ENCODE measurements around the gene STAC.
"Not testable (repeated sequence)": the region's sequence is repeated elsewhere in the genome, so short reads cannot be mapped to it uniquely, and the experiment has no call there.

Gene STAC

DNA sequence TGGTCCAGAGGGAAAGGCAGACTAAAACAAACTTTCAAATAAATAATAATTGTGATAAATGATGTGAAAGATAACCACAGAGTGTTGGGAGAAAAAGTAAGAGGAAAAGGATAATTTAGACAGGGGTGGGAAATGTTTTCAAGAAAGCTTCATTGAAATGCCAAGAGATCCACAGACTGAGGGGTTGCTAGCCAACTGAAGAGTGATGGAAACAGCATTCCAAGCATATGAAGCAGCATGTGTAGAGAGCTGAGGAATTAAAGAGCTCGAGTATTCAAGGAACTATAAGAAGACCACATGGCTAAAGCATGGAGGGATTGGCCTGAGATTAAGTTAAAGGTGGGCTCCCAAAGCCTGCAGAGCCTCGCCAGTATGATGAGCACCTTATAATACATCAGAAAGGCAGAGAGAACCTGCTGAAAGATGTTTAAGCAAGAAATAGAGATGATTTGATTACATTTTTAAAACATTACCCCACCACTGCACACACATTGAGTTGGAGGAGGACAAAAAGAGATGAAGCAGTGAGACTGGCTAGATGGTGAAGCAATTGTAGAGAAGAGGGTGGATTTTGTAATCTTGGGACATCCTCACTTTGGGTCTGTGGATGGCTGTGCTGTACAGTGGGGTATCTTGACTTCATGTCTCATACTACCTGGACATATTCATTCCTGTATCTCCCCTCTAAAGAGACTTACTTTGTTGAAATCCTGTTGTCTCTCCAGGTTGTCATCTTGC lies 100.8 kb downstream of the STAC start:
- DNase-seq (ENCODE audit: low spot score) = no peak

DNA sequence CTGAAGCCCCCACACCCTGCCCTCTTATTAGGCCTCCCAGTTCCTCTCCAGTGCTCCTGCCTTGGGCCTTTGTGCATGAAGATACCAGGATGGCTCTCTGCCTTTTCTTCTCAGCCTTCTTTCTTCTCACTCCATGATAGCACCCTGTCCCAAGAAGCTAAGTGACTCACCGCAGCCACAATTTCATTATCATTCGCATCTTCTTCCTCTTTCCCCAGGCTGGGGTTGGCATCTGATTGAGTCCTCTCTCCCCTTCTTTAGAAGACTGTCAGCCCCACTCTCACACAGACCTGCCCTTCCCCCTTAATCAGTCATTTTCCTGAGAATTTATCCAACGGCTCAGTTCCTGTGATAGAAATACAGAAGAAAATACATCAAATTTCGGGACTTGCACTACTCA lies 102.0 kb downstream of the STAC start:
- DNase-seq (ENCODE audit: low spot score) = no peak

DNA sequence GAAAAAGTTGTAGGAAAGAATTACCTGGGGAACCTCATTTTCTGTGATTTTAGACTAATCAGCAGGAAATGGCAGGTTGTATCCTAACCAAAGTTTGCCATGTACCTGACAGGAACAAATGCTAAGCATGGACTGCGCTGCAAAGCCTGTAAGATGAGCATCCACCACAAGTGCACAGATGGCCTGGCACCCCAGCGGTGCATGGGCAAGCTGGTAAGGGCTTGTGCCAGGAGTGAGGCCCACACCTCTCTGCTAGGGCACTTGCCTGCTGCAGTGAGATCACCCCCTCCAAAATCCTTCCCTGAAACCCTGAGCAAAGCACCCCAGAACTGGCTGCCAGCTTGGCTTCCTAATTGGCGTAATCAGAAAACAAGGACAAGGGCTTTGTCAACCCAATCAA lies 102.6 kb downstream of the STAC start:
- no peak for DNase-seq (ENCODE audit: low spot score)

DNA sequence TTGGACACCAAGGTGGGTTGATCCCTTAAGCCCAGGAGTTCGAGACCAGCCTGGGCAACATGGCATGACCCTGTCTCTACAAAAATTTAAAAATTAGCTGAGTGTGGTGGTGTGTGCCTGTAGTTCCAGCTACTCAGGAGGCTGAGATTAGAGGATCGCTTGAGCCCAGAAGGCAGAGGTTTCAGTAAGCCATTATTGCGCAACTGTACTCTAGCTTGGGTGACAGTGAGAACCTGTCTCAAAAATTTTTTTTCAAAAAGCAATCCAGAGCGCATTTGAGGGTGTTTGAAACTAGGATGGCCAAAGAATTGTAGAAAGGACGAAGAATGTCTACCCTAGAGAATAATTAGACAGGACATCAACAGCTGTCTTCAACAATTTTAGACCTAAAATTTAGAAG lies 103.4 kb downstream of the STAC start:
- no peak for DNase-seq (ENCODE audit: low spot score)

DNA sequence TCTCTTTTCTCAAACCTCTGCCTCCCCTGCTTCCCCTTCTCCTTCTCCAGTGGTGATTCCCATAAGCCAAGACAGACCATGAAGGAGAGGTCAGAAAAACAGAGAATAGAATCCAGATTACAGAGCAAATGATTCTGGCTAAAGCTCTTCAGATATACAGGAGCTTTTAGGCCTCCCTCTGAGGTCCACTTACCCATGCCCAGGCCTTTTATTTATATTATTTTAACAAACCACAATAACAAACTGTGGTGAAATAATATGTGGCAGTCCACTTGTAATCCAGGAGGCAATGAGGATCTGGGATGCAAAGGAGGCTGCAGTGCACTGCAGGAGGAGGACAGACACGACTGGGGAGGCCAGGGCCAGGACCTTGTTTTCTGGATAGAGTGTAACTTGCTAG lies 104.1 kb downstream of the STAC start:
- DNase-seq (ENCODE audit: low spot score) = no peak

DNA sequence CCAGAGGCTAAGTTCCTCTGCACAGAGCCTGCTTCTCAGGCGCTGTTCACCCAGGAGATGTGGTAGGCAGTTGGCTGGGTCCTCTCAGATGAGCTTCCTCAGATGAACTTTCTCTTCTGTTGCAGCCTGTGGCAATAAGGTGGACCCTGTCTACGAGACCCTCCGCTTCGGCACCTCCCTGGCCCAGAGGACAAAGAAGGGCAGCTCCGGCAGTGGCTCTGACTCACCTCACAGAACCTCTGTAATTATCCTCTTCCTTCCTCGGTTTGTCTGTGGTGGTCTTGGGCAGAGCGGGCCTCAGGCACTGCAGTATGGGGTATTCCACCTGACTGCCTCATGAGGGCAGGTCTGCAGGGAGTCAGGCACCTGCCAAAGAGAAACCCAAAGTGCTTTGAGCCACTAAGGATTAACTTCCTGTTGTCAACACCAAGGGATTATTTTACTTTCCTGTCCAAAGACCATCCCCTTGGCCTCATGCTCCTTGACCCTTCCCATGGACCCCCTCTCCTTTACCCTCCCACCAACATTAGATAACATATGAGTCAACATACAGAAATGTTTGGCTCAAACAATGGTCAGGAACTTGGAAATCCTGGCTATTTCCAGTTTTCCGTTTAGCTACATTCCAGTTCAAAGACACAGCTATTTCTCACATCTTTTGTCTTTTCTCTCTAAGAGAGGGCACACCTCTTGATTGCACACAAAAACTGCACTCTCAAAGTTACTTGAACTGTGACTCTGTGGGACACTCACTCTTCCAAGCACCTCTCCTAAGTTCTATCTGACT lies 105.9 kb downstream of the STAC start:
- DNase-seq (ENCODE audit: low spot score) = no peak

DNA sequence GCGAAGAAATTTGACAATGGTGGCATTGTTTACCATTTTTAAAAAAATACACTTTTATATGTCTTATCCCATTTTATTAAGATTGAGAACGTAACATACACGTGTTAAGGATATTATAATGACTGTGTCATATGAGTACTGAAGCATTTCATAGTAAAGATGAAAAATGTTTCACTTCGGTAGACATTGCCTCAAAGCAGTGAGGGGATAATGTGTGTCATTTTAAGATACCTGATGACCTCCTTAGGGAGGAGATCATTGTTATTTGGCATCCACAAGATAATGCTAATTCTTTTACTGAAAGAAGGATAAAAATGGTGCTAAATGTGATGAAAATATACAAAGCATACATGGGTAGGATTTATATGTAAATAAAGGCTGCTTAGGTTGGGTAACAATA lies 107.3 kb downstream of the STAC start:
- no peak for DNase-seq (ENCODE audit: low spot score)

DNA sequence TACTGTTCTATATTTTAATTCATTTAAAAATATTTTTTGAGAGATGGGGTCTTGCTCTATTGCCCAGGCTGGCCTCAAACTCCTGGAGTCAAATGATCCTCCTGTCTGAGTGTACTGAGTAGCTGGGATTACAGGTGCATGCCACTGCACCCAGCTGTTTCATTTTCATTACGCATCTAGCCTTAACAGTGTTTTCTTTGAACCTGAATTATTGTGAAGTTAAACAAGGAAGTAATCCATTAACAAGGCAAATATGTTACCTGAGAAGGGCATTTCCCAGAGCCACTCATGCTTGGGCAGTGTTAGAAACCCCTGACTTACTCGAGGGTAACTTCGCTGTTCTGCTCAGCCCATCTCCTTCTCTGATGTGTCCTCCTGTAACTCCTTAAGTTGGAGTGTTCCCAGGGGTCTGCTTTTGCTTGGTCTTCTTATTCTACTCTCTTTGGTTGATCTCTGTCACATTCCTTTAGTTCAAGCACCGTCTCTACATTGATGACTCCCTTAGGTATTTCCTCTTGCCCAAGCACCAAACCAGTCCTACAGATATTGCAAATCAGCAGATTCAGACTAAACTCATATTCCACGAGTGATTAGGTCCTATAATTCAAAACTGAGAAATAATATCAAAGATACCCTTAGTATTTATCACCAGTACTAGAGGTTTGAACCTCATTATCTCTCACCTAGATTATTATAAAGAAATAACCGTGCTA lies 107.9 kb downstream of the STAC start:
- no peak for DNase-seq (ENCODE audit: low spot score)

DNA sequence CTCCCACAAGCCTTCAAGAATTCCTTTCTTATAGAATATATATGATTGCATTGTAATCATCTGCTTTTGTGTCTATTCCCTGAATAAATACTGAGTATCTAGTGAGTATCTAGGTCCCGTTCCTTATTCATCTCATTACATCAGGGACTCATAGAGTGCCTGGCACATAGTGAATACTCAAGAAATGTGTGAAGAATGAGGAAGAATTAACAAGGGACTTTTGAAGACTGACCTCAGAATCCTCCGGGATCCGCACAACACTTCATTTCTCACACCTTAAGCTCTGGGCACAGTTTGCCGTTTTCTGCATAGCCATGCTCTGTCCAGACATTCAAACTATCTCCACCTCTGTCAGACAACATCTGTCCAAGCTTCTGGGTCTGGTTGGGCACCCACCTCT lies 108.8 kb downstream of the STAC start:
- DNase-seq (ENCODE audit: low spot score) = no peak

DNA sequence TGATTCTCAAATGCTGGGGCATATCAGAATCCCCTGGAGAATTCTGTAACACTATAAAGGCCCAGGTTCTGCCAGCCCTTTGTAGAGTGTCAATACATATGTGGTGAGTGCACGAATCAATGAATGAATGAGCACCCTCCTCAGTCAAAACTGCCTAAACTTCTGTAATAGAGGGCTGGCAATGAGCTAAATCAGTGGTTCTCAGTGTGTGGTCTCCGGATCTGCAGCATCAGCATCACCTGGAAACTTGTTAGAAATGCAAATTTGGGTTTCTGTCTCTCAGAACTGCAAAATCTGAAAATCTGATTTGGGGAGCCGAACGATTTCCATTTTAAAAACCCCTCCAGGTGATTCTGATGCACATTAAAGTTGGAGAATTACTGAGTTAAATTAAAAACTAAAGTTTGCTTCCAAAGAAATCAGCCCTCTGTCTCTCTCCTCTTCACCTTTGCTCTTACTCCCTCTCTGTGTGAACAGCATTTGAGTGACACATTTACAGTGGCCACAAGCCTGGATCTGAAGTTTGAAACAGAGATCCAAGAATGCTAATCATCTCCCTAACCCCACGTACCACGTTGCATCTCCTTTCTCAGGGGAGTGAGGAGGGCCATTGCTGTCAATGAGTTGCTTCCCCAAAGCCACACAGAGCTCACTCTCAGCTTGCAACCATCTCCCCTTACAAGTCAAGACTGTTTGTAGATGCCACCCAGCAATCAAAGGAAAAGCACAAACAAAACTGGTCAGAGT lies 109.5 kb downstream of the STAC start:
- no peak for DNase-seq (ENCODE audit: low spot score)

DNA sequence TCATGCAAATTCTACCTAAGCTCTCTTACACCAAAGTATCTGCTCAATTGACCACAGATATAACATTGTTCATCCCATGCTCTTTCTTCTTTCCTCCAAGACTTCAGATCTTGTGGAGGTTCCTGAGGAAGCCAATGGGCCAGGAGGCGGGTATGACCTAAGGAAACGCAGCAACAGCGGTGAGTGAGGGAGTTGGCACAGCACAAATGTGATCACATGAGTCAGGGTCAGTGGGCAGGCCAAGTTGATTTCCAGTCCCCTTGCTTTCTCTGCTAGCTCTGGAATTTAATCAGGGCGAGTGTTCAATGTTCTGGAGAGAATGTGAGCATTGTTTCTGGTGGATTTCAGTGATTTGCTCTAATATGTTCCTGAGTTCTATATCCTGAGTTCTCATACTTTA lies 112.7 kb downstream of the STAC start:
- DNase-seq (ENCODE audit: low spot score) = no peak

DNA sequence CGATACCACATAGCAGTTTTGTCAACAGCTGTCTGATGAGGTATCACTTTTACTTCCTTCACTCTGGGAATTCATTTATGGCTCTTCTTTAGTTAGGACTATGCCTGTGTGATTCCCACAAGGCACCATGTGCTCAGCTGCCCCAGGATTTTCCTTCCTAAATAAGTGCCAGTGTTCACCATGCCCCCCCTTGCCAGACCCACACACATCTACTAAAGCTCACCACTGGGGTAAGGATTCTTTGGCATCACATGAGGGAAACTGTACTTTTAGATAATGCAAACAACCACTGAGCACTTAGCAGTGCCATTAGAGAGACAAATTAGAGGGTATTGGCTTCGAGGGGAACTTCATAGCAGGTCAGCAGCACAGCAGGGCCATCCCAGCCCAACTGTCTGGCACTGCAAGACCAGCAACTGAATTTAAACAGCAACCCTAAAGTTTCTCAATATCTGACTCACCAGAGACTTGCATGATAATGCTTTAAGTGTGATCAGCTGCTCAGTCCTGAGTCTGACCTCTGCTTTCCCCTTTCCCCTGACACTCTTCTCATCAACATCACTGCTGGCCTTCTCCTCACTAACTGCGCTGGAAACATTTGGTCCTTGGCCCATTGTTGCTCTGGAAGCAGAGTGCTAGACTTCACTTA lies 114.3 kb downstream of the STAC start:
- no peak for DNase-seq (ENCODE audit: low spot score)

DNA sequence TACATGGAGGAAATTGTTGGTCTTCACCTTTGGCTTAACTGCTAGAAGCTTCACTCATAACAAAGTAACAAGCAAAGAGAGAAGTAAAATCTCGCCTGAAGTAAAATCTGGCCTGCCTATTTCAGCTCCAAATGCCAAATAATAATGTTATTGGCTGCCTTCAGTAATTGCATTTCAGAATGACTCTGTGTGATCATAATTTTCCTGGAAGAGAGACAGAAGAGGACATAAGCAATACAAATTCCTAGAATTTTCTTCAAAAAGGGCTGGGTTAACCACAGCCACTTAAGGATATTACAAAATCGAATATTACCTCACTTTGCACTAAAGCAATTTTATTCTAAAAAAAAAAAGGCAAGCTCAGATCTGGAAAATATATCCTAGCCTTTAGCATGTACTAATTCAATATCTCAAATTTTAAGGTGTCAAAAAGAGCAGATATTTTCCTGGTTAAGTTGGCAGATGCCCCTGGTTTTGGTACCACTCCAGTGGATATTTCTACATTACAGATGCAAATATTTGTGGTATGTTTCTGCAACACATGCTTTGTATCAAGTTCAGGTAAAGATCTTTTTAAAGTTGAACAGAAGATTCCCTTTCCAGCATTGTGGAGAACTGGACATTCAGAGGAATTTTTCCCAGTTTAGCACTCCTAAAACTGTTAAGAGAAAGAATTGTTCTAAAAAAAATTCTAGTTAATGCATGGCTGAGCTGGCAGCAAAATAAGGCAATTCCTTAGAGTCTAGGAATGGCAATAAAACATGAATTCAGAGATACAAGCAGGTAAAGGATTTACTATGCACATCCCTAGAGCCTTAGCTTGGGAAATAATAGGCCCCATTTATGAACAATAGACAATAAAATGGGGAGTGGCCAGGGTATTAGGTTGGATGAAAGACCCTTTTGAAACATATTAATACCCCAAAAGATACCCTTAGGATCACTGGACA lies 116.7 kb downstream of the STAC start:
- DNase-seq (ENCODE audit: low spot score) = no peak

DNA sequence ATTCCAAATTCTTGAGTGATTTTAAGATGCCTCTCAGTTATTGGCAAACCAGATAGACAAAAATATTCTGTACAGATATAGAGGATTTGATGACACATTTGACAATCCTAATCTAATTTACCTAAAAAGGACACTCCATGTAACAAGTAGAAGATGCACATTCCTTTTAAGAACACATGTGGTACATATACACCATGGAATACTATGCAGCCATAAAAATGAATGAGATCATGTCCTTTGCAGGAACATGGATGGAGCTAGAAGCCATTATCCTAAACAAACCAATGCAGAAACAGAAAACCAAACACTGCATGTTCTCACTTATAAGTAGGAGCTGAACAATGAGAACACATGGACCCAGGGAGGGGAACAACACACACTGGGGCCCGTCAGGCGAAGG lies 119.7 kb downstream of the STAC start:
- DNase-seq (ENCODE audit: low spot score) = not testable (repeated sequence)

DNA sequence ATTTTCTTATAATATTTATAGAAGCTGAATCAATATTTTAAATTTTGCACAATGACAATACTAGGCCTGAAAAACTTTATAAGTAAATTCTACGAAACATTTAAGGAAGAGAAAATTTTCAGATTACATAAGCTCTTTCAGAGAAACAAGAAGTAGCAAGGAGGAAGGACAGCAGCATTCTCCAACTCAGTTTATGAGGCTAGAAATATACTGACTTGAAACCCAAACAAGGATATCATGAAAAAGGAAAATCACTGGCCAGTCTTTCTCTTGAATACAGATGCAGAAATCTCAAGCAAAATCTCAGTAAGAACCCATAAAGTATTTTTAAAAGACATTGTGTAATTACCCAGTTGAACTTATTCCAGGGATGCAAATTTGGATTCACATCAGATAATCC lies 121.3 kb downstream of the STAC start:
- DNase-seq (ENCODE audit: low spot score) = no peak

DNA sequence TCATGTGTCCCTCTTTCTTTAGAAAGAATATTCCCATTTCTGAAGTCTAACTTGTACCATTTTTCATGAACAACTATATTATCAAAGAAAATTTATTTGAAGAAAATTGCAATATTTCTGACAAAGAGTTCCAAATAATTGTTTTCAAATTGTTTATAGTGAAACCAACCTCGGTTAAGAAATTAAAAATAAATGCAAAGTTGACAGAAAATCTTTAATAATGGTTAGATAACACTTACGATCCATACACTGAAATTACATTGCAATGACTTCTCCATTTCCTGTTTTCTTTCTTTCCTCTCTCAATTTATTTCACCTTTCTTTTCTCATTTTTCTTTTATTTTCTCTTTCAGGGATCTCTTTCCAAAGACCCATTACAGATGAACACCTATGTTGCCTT lies 125.1 kb downstream of the STAC start:
- DNase-seq (ENCODE audit: low spot score) = no peak

DNA sequence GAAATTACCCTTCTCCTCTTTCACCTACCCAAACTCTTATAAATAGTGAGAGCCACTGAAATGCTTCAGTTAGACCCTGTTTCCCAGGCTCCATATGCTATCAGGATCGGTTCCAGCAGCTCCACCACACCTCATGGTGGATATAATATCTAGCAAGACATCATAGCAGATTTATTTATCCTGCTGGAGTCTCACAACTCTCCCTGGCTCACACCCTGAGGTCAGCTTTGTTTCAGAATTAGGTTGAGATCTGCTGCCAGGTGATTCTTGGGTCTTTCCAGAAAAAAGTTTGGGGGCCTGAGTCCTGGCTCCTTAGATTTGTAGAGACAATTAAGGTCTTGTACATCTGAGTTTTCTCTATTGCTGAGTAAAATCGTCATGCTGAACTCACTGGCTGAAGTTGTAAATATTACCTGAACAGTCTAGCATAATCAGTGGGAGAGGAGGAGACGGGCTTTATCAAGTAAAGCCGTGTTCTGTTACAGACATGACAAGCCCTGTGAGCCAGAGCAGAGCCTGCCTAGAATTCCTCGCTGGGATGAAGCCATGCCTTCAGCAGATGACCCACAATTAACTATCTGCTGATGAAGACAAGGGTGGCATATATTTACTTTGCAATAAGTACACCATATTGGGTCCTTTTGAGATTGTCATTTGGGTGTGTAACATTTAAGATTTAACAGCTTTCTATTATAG lies 131.6 kb downstream of the STAC start:
- no peak for DNase-seq (ENCODE audit: low spot score)

DNA sequence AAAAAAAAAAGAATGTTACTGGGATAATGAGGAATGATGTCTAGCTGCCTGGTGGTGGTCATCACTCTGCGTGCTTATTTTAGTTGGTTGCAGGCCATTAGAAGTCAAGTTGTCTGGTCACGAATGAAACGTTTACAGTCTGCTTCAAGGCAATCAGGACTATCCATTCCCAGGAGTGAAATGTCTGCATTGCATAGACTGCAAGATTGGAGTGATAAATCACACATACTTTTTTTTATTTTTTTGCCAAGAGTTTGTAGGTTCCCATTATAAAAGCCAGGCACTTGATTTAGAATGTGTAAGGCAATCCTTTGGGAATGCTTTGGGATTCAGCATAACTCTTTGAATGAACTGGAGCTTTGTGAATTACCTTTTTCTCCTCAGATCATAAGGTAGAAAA lies 132.3 kb downstream of the STAC start:
- DNase-seq (ENCODE audit: low spot score) = no peak

DNA sequence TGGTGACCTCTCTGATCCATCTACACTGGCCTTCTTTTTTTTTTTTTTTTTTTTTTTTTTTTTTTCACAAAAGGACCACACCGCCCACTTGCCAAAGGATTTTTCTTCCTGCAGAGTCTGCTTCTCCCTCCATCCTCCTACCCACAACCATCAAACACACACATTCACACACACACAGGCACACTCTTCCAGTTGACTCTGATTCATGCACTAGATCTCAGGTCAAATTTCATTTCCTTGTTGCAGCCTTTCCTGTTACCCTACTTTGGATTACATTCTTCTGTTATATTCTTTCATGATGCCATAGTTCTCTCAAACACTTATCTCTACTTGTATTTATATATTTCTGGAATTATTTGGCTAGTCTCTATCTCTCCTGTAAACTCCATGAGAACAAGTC lies 133.9 kb downstream of the STAC start:
- DNase-seq (ENCODE audit: low spot score) = no peak

DNA sequence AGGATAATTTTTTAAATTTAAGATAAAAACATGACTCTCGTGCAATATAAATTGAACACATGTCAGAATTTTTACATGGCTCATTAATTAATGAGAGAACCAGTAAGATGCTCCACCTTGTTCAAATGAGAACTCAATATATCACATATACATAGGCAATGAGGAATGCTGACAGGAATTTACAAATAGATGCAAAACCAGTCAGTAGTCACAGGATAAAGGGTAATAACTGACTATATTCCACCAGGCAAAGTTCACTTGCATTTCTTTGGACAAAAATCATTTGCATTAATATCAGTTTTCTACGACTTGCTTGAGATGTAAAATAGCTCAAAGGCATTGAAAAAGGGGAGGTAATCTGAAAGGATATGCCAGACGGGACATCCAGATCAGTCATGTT lies 139.4 kb downstream of the STAC start:
- no peak for DNase-seq (ENCODE audit: low spot score)

All from iPS-NIHi11 (cell line).